Amniotic epithelial cell (primary cell): ENCODE measurements around the gene SPEG.
A peak's percentile ranks its signal among the peaks of the same experiment; 100 is the strongest.
"Not testable (repeated sequence)": the region's sequence is repeated elsewhere in the genome, so short reads cannot be mapped to it uniquely, and the experiment has no call there.

Source experiments
- DNase-seq: peaks from one replicate; pipeline ENCODE4 v3.0.0-alpha.2; 2010; ENCODE audit warnings: low read depth

Gene SPEG

DNA sequence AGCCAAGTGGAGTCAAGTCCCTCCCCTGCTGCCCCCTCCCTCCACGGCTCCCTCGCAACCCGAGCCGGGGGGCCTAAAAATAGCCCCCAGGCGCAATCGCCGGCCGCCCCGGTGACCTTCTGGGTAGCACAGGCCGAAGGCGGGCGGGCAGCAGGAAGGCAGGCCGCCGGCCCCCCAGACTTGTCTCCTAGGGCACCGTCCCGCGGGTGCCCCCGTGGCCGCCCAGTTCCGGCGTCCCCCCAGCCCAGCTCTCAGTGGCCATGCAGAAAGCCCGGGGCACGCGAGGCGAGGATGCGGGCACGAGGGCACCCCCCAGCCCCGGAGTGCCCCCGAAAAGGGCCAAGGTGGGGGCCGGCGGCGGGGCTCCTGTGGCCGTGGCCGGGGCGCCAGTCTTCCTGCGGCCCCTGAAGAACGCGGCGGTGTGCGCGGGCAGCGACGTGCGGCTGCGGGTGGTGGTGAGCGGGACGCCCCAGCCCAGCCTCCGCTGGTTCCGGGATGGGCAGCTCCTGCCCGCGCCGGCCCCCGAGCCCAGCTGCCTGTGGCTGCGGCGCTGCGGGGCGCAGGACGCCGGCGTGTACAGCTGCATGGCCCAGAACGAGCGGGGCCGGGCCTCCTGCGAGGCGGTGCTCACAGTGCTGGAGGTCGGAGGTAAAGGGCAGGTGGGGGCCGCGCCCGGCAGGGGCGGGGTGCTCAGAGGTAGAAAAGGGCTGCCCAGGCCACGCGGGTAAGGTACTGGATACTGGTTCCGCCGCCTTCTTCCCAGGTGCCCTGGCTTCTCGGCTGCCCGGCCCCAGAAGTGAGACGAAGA, at the start of gene SPEG:
Gene SPEG (plus strand): TSS at position 126 of the 808 bp plus-strand sequence. CDS start 135 bp downstream, at position 261.
- DNase-seq, result no peak

DNA sequence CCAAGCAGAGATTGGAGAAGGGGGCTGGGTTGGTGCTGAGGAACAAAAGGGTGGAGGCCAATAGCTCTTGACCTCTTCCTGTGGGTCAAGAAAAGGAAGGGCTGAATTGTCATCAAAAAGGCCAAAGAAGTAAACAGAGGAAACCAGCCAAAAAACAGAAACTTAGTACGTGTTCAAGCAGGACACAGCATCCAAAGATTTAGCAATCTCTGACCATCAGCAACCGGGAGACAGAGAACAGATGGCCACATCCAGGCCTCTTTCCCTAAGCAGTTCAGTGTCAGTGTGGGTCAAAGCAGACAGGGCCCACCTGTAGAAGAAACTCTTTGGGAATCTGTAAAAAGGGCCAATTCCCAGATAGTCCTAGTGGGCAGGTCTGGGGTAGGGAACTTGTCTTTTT, 49.8 kb upstream of the SPEG start:
- peak; percentile 57 for DNase-seq

DNA sequence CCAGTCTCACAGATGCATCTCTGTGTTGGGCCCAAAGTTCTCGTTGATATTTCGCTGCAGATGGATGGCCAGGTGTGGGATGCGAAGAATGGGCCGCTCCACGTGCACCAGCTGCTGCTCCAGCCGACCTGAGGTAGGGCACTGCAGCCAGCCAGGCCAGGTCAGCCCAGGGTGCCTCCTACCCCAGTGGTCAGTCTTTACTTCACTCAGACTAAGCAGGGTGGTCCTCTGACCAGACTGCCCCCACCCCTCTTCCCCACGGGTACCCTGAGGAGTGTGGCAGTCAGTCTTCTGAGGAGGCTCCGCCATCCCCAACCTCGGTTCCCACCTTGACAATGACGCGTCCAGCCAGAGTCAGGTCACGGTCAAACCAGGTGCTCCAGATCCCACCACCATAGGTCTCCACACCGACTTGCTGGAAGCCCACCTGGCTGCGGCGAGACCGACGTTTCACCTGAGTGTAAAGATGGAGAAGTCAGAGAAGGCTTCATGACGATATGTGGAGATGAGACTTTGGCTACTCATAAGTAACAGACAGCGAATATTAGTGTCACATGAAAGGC, 48.6 kb upstream of the SPEG start:
- DNase-seq, result no peak

DNA sequence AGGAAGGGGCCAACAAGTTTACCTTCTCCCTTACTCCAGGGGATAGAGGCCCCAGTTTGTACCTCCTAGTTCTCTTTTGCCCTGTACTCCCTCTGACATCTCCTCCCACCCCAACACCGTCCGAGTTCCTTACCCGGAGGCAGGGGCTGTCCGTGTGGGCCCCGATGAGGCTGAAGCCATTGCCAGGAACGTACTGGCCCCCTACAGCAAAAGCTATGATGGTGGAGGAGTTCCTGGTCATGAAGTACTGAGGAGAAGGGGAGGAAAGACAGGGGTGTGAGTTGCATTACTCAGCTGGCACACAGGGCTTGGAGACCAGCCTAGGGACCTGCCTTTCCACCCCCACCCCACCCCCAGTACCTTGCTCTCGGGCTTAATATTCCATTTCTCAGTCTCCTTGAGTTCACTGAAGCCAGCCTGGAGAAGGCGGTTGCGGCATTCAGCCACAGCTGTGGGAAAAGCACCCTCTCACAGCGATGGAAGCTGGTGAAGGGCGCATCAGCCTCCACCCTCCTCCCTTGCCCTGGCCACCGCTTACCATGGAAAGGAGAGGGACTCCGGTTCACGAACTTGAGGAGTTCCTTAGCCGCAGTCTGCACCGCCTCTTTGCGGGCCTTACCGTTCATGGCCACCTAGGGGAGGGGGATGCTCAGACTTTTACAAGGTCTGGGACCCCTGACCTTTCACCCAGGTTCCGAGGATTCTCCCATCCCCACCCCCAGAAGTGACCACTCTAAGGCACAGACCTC, 47.9 kb upstream of the SPEG start:
- no peak for DNase-seq

DNA sequence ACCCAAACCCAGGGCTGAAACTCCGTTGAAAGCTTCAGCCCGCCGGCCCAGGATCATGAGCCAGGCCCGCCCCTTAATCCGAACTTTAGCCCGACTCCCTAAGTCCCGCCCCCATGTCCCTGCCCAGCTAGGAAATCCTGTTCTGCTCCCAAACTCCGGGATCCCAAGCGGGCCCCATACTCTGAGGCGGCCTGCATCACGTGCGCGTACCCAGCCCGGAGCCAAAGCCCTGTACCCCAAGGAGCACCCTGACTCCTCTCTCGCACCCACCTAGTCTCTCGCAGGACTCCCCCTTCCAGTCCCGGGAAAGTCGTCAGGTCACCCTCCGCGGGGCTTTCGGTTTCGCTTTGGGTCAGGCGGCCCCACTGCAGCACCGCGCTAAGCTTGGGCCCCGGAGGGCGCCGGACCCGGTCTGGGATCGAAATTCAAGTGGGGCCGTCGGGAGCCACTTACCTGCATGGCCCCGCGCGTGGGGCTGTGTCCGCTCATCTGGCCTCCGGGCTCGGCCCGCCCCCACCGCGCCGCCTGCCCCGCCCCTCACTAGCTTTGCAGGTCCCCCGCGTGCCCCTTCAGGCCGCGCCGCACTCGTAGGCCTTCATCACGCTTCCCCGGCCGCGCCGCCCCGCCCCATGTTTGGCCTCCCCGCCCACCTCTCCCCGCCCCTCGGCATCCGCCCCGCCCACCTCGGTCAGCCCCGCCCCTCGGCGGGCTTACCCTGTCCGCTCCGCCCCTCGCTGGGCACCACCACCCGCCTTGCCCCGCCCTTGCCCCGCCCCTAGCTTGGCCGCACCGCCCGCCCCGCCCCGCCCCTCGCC, 47.1 kb upstream of the SPEG start, which contains the start of gene DNPEP:
Gene DNPEP (minus strand): TSS at position 607 of the 815 bp plus-strand sequence. CDS start 118 bp downstream, at position 489.
- DNase-seq, result peak; percentile 81

DNA sequence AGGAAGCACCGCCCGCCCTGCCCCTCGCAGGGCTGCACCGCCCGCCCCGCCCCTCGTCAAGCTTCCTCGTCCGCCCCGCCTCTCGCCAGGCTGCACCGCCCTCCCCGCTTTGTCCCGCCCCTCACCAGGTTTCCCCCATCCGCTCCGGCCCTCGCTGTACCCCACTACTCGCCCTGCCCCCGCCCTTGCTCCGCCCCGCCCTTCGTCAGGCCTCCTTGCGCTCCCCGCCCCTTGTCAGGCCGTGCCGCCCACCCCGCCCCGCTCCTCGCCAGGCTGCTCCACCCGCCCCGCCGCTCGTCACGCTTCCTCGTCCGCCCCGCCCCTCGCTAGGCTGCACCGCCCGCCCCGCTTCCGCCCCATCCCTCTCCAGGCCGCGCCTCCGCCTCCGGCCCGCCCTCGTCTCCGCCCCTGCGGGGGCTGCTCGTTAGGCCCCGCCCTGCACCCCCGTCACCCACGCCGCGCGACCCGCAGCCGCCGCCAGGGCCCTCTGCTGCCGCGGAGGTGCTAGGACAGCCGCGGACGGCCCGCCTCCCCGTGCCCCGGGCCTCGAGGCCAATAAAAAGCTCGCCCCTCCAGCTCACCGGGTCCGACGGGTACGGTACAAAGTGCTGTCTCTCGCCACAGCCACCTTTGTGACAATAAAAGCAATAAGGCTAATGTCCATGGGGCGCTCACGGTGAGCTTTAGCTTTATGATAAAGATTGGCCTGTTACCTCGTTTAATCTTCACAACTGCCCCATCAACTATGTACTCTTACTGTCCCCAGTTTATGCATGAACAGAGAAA, 46.3 kb upstream of the SPEG start:
- peak; percentile 93 for DNase-seq

DNA sequence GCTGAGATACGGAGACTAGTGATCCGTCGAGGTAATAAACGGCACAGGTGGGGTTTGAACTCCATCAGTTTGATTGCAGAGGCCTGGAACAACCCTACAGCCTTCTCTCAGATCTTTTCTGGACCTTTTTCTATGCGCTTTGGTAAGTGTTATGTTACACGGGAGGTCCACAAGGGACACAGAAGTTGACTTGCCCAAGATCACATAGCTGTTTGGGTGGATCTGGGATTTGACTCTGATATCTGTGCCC, 45.8 kb upstream of the SPEG start:
- DNase-seq, result no peak

DNA sequence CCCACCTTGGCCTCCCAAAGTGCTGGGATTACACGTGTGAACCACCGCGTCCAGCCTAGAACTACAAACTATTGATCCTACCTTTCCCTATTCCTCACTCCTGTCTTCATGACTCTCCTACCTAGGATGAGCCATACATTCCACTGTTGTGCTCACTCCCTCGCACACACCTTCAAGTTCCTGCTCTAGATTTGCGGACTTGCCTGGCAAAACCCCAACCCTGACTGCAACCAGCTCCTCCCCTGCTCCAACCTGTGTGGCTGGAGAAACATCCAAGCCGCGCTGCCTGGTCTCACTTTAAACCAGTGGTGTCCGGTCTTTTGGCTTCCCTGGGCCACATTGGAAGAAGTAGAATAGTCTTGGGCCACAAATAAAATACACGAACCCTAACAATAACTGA, 41.9 kb upstream of the SPEG start:
- DNase-seq, result no peak

DNA sequence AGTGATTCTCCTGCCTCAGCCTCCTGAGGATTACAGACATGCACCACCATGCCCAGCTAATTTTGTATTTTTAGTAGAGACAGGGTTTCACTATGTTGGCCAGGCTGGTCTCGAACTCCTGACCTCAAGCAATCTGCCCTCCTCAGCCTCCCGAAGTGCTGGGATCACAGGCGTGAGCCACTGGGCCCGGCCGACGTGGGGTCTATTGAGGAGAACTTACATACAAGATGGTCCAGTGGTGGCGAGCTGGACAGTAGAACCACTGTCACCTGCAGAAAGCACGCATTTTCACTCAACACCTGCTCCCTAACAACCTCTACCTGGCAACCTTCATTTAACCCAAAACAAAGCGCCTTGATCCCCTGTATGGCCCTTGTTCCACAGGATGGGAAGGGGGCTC, 39.6 kb upstream of the SPEG start:
- DNase-seq, result not testable (repeated sequence)

DNA sequence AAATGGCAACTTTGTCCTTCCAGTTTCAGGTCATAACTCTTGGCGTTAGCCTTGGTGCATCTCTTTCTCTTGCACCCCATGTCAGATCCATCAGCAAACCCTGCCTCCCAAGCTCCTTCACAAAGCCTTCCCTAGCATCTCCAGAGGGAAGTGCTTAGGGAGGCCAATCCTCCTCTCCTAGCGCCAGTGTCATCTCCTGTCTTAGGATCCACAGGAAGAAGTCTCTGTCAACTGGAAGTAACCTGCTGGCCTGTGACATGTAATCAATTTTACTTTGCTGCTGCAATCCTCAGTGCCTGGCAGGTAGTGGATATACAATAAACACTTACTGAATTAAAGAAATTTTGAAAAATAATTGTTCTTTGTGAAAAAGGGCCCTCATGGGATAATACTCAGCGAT, 39.0 kb upstream of the SPEG start:
- no peak for DNase-seq

DNA sequence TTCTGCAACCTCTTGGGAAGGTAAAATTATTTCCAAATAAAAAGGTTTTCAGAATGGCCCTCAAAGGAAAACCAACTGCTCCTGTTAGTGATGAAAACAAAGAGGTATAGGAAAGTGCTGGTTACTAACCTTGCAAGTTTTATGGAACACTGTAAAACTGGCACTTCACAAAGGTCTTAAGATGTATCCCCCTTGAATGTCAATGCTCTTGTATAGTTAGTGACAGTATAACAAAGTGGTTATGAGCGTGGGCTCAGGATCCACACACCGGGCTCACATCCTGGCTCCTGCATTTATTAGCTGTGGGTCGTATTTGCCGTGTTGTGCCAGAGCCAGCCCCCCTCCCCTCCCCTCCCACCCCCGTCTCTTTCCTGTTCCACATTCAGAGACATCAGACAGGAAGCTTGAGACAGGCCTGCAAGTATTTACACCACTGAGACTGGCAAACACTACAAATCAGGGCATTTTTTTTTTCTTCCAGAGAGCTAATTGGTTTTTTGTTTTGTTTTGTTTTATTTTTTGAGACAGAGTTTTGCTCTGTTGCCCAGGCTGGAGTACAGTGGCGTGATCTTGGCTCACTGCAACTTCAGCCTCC, 37.7 kb upstream of the SPEG start:
- DNase-seq, result no peak

DNA sequence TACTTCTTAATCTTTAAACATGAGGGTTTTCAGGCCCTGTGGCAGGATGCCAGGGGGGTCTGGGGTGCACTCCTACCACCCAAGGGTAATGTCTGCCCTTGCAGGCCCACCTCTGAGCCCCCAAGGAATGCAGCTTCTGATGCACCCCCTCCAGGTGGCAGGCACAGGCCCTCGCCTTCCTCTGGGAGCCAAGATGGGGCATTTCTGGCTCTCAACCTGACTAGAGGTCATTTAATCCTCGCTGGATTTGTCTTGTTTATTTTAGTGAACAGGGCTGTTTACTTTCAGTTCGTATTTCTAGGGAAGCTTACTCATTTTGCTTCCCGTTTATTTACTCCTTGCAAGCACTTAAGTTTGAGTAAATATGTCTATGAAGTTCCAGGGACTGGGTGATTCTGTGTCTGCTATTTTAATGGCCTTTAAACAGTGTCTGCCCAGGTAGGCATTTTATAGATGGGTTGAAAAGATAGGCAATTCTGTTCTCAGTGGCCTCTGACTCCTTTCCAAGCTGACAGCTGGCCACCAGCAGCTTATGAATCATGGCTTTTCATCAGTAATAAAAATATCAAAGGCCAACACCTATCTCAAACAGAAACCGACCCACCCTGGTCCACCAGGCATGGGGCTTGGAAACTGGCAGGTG, 35.8 kb upstream of the SPEG start:
- peak; percentile 33 for DNase-seq

DNA sequence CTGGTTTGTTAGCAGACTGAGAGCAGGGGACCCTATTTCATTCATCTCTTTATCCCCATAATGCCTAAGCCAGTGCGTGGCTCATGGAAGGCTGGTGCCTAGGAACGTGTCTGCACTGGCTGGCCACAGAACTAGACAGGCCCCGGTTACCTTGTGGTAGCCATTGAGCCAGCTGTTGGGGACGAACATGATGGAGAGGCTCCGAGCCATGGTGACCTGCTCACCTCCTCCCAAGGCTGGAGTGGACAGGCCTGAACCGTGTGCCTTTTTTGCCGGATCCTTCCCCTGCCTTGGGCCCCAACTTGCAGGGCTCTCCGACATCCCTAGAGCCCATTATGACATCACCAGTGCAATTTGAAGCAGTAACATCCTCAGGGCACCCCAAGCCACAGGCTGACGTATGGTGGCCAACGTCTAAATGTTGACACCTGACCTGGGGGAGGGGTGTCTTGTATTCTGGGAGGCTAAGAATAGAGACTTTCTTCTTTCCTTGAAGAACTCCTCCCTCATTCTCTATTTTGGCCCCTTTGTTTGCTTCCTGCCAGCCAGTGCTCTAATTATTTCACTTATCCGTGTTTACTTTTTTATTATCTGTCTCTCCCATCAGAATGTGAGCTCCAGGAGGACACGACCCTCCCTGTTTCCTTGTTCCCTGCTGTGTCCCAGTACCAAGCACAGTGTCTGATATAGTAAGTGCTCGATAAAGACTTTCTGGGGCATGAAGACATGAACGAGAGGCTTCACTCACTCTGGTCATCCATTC, 34.7 kb upstream of the SPEG start:
- DNase-seq, result no peak

DNA sequence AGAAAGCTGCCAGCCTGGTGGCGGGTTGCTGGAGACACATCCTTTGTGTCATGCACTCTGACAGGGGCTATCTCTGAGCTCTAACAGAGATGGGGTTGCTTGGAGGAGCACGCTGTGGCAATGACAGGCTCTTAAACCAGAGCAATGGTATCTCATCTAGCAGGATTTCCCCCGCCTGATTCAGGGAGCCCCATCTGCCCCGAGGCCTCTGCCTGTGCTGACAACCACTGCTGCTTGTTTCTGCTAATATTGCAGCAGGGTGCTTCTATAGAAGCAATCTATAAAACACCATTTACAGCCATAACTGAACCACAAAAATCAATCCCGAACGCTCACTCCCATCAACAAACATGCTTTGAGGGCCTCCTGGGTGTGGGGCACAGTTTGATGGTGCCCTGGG, 34.1 kb upstream of the SPEG start:
- DNase-seq, result no peak

DNA sequence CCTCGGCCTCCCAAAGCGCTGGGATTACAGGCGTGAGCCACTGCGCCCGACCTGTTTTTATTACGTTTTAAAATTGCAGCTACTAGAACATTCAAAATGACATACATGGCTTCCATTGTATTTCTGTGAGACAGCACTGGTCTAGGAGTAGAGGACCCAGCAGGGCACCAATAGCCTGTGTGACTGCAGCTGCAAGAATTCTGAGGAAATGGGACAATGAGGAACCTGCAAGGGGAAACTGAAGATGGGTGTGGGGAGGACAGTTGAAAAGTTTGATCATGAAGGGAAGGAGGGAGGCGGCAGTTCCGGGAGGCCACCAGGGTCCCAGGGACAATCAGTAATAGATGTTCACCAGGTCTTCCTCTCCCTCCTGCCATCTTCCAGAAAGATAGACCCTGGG, 33.0 kb upstream of the SPEG start:
- no peak for DNase-seq

DNA sequence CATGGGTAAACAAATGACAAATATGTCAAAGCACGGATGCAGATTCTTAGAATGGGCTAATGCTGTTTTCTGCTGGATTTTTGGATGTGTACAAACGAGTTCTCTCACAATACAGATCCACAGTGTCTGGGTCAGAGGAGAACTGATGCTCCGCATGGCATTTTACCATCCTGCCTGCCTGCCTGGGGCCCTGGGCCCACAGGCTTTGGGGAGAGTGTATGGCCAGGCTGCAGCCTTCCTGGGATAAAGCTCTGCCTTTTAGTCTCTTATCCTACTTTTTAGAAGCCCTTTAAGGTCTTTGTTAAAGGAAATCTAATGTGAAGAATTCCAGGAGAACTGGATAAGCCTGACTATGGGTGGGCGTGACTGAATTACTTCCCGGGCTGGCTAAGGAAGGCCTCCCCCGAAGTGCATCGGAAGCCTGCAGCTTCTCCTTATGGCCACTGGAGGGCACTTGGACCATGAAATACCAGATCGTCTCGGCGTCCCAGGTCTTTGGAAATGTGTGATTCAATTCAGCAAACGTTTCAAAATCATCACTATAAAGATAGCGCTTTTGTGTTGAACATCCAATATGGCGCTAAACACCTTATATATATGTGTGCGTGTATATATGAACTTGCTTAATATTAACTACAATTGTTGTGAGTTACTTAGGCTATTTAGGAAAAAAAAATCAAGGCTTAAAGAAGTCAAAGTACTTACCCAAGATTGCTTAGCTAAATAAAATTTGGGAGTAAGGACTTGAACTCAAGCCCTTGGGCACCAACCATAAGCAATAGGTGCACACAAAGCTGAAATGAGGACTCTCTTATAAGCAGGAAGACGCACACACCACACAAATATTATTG, 31.8 kb upstream of the SPEG start:
- DNase-seq, result peak; percentile 86

DNA sequence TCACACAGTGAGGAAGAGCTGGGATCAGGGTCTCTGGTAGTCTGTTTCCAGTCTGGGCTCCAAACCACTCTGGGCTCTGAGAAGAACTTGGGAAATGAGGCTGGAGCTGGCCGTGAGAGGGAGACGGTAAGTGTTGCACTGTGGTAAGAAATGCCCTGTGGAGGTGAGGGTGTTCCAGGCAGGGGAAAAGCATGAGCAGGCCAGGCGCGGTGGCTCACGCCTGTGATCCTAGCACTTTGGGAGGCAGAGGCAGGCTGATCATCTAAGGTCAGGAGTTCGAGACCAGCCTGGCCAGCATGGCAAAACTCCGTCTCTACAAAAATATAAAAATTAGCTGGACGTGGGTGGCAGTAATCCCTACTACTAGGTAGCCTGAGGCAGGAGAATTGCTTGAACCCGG, 30.8 kb upstream of the SPEG start:
- no peak for DNase-seq

DNA sequence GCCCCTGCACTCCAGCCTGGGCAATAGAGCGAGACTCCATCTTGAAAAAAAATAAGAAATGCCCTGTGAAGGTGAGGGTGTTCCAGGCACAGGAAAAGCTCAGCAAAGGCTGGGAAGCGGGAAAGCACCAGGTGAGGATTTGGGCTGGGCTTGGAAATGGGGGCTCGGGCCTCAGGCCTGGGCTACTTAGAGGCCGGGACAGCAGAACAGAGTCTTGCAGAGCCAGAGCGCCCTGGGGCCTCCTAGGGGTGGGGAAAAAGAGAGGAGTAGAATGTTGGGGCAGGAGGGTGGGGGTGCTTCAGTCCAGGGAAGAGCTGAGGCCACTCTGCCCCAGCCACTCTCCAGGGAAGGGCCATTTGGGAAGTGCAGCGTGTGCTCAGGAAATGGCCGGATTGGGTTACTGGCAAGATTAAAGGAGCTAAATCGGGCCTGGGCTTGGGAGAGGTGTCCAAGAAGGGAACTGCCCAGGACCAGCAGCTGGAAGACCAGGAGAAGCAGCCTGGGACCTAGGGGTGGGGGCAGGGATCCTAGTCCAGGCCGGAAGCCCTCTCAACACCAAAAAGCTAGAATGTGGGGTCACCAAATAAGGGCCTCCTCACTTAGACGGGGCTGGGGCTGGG, 30.2 kb upstream of the SPEG start:
- no peak for DNase-seq

DNA sequence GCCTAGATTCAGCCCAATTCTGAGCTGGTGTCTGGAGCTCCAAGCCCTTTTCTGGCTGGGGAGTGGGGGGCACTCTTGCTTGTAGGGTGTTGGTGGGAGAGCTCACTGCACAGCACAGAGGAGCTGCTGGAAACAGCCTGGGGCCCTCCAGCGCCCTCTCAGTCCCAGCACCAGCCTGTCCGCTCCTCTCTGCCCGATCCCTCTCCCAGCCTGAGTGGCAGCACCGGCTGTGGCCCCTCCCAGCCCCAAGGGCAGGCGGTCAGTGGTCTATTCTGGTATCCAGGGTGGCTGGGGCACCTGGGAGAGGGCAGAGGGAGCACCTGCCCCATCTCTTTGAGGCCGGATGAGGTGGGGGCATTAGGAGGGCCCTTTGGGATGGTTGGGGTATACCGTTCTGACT, 29.7 kb upstream of the SPEG start:
- DNase-seq, result no peak
